ENCODE data around the gene RAB7A.

Gene RAB7A

DNA sequence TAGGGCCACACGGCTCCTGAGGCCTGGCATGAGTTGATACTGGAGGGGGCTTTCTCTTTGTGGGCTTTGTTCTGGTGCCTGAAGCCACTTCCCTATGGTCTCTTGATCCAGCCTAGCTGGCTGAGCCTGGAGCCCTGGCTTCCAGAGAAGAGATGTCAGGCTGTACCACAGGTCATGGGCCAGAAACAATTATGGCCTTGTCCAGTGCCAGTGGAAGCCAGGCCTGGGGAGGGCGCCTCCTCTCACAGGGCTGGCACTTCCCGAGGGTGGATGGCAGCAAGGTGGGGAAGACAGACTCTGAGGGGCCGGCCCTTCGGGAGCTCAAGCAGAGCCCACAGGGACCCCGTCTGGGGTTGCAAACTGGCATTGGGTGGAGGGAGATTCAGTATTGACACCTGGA lies 118.5 kb downstream of the RAB7A start:
- H3K36me3 ChIP-seq (ENCODE audit: control insufficient read depth, insufficient read depth, low read length), result no peaks in the 10 kb centered on the region
- no peak overlapping the region for H3K27ac ChIP-seq (ENCODE audit: low read depth, low read length)
- H3K4me1 ChIP-seq (ENCODE audit: control insufficient read depth, insufficient read depth, low read length), result peaks cover 15% of the 10 kb centered on the region; the same call in 1 of the 2 replicates
- no peaks in the 10 kb centered on the region for H3K27me3 ChIP-seq (ENCODE audit: control insufficient read depth, insufficient read depth, low read length)
- no peaks in the 10 kb centered on the region; the same call in 1 of the 2 replicates for H3K9me3 ChIP-seq (ENCODE audit: control insufficient read depth, insufficient read depth, low read depth, low read length)
- H3K4me3 ChIP-seq (ENCODE audit: low read depth, low read length), result no peak overlapping the region
- H3K9ac ChIP-seq (ENCODE audit: low read length), result no peak overlapping the region

DNA sequence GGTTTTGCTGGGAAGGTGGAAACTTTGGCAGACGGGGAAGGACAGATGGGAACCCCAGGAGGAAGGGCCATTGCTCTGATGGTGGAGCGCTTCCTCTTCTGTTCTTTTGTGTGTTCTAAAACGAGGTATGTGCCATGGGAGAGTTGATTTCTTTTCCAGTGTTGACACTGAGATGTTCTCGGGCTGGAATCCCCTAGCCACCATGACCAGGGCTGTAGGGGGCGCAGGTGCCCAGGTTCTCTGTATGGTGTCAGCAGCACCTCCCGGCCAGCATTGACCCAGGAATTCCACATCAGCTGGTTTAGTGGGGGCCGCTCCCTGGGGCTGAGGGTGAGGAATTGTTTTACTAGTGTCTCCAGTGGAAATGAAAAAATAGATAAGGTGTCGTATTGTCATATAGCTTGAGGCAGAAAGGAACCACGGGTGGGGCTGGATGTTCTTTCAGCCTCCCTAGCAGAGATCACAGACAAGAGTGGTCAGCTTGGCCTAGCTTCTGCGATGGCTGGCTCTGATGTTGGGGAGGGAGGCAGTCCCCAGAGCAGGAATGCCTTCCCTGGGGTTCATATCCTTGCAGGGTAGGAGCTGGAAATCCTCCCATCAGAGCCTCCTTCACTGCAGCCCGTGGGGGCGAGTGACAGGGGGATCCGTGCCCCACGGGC lies 119.3 kb downstream of the RAB7A start:
- no peak overlapping the region for H3K9ac ChIP-seq (ENCODE audit: low read length)
- no peaks in the 10 kb centered on the region for H3K36me3 ChIP-seq (ENCODE audit: control insufficient read depth, insufficient read depth, low read length)
- H3K27me3 ChIP-seq (ENCODE audit: control insufficient read depth, insufficient read depth, low read length), result no peaks in the 10 kb centered on the region
- H3K4me1 ChIP-seq (ENCODE audit: control insufficient read depth, insufficient read depth, low read length), result peaks cover 15% of the 10 kb centered on the region; the same call in 1 of the 2 replicates
- H3K27ac ChIP-seq (ENCODE audit: low read depth, low read length), result no peak overlapping the region
- H3K4me3 ChIP-seq (ENCODE audit: low read depth, low read length), result peak overlapping the region; percentile 38
- H3K9me3 ChIP-seq (ENCODE audit: control insufficient read depth, insufficient read depth, low read depth, low read length), result no peaks in the 10 kb centered on the region; the same call in 1 of the 2 replicates

DNA sequence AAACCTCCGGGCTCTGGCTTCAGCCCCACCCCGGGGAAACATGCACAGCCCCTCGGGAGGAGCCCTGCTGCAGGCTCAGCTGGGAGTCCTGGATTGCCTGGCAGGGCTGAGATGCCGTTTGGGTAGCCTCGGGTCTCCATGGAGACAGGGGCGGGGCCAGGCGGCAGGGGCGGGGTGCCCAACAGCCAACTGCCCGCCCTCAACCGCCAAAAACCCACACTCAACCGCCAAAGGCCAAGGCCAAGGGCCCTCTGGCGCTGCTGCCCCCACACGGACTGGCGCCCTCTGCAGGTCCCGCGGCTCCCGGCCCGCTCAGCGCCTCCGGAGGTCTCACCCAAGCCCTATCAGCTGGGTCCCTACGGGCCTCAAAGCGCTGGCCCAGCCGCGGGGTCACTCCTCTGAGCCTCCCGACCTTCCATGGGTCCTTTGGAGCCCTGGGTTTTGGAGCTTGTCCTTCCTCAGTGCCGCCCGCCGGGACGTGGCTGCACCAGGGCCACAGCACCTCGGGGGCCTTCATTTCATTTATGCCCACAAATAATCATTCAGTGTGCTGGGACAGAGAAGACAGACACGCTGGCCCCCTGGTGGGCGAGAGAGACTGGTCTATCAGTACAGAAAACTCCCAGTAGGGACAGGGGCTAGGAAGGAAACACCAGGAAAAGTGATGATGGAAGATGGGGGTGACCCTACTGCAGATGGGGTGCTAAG lies 119.9 kb downstream of the RAB7A start:
- H3K9ac ChIP-seq (ENCODE audit: low read length), result peak overlapping the region; percentile 3
- no peak overlapping the region for H3K27ac ChIP-seq (ENCODE audit: low read depth, low read length)
- H3K4me3 ChIP-seq (ENCODE audit: low read depth, low read length), result peak overlapping the region; percentile 41

DNA sequence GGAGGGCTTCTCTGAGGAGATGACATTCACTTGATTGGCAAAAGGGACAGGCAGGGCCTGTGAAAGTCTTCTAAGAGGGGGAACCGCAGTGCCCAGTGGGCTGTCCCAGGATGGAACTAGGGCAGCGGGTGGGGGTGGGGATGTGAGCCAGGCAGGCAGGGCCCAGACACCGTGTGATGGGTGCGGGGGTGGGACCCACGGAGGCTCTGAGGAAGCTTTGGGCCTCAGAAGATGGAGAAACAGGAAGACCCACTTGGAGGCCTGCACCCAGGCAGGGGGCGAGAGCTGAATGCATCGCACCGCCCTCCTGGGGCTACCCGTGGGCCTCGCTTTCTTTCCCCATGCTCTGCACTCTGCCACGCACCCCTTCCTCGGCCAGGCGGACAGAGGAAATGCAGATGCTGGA lies 120.5 kb downstream of the RAB7A start:
- peak overlapping the region; percentile 3 for H3K9ac ChIP-seq (ENCODE audit: low read length)
- no peaks in the 10 kb centered on the region for H3K27me3 ChIP-seq (ENCODE audit: control insufficient read depth, insufficient read depth, low read length)
- no peaks in the 10 kb centered on the region for H3K9me3 ChIP-seq (ENCODE audit: control insufficient read depth, insufficient read depth, low read depth, low read length)
- no peak overlapping the region for H3K27ac ChIP-seq (ENCODE audit: low read depth, low read length)
- peaks cover 15% of the 10 kb centered on the region; the same call in 1 of the 2 replicates for H3K4me1 ChIP-seq (ENCODE audit: control insufficient read depth, insufficient read depth, low read length)
- H3K4me3 ChIP-seq (ENCODE audit: low read depth, low read length), result peak overlapping the region; percentile 41; the same call in 1 of the 2 replicates
- H3K36me3 ChIP-seq (ENCODE audit: control insufficient read depth, insufficient read depth, low read length), result no peaks in the 10 kb centered on the region

More for the DNA sequence above, 119.9 kb downstream of the RAB7A start:
- no peaks in the 10 kb centered on the region for H3K27me3 ChIP-seq (ENCODE audit: control insufficient read depth, insufficient read depth, low read length)
- H3K36me3 ChIP-seq (ENCODE audit: control insufficient read depth, insufficient read depth, low read length), result no peaks in the 10 kb centered on the region
- no peaks in the 10 kb centered on the region for H3K9me3 ChIP-seq (ENCODE audit: control insufficient read depth, insufficient read depth, low read depth, low read length)
- peaks cover 15% of the 10 kb centered on the region; the same call in 1 of the 2 replicates for H3K4me1 ChIP-seq (ENCODE audit: control insufficient read depth, insufficient read depth, low read length)

DNA sequence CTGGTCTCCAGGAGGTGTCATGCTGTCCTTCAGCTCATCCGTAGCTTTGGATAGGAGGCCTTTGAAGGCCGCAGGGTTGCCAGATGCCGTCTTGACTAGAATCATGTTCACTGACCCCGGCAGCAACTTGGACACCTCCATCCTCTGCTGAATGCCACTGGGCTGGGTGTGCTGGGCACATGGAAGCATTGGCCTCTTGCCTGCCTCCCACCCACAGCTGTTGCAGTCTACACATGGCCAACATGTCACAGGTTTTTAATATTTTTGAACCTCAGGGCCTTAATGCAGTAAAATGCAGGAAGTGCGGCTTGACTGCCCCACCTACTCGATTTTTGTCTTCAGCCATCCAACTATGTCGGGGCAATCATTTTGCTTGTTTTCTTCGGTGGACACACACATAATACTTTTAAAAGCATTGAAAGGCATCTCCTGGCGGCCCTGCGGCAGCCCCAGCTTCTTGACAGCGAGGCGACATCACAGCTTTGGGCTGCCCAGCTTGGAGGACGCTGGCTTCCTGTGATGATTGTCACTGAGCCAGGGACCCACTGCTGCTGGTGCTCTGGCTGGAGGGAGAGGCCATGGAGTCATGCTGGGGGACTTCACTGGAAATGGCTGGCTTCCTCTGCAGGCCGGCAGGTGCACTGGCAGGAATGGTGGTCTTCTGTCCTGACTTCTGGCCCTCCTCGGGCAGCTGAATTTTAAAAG lies 121.8 kb downstream of the RAB7A start:
- no peaks in the 10 kb centered on the region for H3K36me3 ChIP-seq (ENCODE audit: control insufficient read depth, insufficient read depth, low read length)

DNA sequence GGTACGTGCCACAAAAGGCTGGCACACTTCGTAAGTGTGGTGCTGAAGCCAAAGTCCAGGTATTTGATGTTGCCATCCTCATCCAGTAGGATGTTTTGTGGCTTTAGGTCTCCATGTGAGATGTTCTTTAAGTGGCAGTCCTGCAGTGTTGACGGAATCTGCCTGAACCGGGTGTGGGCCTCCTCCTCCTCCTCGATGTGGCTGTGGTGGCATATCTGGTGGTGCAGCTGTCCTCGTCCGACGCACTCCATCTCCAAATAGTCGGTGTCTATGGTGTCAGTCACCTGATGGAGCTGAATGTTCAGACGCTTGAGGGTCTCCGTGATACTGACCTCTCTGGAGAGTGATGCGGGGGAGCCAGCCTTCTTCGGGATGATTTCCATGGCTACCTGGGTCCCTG lies 123.0 kb downstream of the RAB7A start:
- no peaks in the 10 kb centered on the region for H3K27me3 ChIP-seq (ENCODE audit: control insufficient read depth, insufficient read depth, low read length)
- no peak overlapping the region for H3K27ac ChIP-seq (ENCODE audit: low read depth, low read length)
- peaks cover 15% of the 10 kb centered on the region; the same call in 1 of the 2 replicates for H3K4me1 ChIP-seq (ENCODE audit: control insufficient read depth, insufficient read depth, low read length)
- no peaks in the 10 kb centered on the region; the same call in 1 of the 2 replicates for H3K36me3 ChIP-seq (ENCODE audit: control insufficient read depth, insufficient read depth, low read length)
- peaks cover 4% of the 10 kb centered on the region for H3K9me3 ChIP-seq (ENCODE audit: control insufficient read depth, insufficient read depth, low read depth, low read length)
- no peak overlapping the region for H3K4me3 ChIP-seq (ENCODE audit: low read depth, low read length)
- H3K9ac ChIP-seq (ENCODE audit: low read length), result no peak overlapping the region

More for the DNA sequence above, 121.8 kb downstream of the RAB7A start:
- no peak overlapping the region for H3K9ac ChIP-seq (ENCODE audit: low read length)
- H3K9me3 ChIP-seq (ENCODE audit: control insufficient read depth, insufficient read depth, low read depth, low read length), result no peaks in the 10 kb centered on the region
- H3K4me3 ChIP-seq (ENCODE audit: low read depth, low read length), result no peak overlapping the region
- no peak overlapping the region for H3K27ac ChIP-seq (ENCODE audit: low read depth, low read length)
- H3K4me1 ChIP-seq (ENCODE audit: control insufficient read depth, insufficient read depth, low read length), result peaks cover 15% of the 10 kb centered on the region; the same call in 1 of the 2 replicates
- H3K27me3 ChIP-seq (ENCODE audit: control insufficient read depth, insufficient read depth, low read length), result no peaks in the 10 kb centered on the region

DNA sequence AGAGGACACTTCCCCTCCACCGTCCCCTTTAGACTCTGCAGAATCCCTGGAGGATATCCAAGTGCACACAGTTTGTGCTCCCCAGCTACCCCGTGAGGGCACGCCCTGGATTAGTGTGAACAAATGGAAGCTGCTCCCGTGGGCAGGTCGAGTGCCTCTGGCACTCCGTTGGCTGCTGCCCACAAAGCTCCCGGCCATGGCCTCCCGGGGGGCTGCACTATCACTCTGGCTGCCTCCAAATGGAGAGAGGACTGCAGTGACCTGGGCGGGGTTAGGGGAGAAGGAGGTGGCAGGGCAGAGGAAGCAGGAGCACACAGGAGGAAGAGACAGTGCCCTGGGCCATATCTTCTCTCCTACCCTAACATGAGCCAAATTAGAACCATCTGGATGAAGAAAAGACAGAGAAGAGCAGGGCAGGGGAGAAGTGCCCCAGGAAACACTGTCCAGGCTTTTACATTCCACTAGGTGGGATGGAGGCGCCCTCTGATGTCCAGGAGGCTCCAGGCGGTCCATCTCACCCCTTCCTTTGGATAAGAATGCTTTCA lies 124.0 kb downstream of the RAB7A start:
- H3K4me1 ChIP-seq (ENCODE audit: control insufficient read depth, insufficient read depth, low read length), result peaks cover 13% of the 10 kb centered on the region; the same call in 1 of the 2 replicates
- H3K4me3 ChIP-seq (ENCODE audit: low read depth, low read length), result no peak overlapping the region
- no peaks in the 10 kb centered on the region; the same call in 1 of the 2 replicates for H3K36me3 ChIP-seq (ENCODE audit: control insufficient read depth, insufficient read depth, low read length)
- peaks cover 13% of the 10 kb centered on the region for H3K9me3 ChIP-seq (ENCODE audit: control insufficient read depth, insufficient read depth, low read depth, low read length)
- H3K27me3 ChIP-seq (ENCODE audit: control insufficient read depth, insufficient read depth, low read length), result no peaks in the 10 kb centered on the region
- no peak overlapping the region for H3K27ac ChIP-seq (ENCODE audit: low read depth, low read length)
- H3K9ac ChIP-seq (ENCODE audit: low read length), result no peak overlapping the region

DNA sequence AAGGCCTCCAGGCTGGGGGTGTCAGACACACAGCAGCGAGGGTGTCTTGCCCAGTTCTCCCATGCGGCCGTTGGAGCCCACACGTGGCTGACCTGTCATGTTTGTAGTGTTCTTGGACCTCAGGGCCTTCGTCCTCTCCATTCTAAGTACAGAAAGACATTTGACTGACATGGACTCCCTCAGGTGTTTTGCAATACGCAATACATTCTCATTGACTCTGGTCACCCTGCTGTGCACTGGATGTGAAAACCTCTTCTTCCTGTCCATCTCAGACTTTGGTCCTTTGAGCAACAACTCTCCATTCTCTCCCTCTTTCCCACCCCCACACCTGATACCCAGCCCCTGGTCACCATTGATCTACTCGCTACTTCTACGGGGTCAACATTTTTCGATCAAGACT lies 124.6 kb downstream of the RAB7A start:
- Histone ChIP-seq H3K4me3 (ENCODE audit: low read depth, low read length) (no peak overlapping the region), H3K27ac (ENCODE audit: low read depth, low read length) (no peak overlapping the region), H3K9ac (ENCODE audit: low read length) (no peak overlapping the region), H3K36me3 (ENCODE audit: control insufficient read depth, insufficient read depth, low read length) (no peaks in the 10 kb centered on the region; the same call in 1 of the 2 replicates), H3K9me3 (ENCODE audit: control insufficient read depth, insufficient read depth, low read depth, low read length) (peaks cover 19% of the 10 kb centered on the region), H3K4me1 (ENCODE audit: control insufficient read depth, insufficient read depth, low read length) (peaks cover 9% of the 10 kb centered on the region; the same call in 1 of the 2 replicates), H3K27me3 (ENCODE audit: control insufficient read depth, insufficient read depth, low read length) (no peaks in the 10 kb centered on the region)

DNA sequence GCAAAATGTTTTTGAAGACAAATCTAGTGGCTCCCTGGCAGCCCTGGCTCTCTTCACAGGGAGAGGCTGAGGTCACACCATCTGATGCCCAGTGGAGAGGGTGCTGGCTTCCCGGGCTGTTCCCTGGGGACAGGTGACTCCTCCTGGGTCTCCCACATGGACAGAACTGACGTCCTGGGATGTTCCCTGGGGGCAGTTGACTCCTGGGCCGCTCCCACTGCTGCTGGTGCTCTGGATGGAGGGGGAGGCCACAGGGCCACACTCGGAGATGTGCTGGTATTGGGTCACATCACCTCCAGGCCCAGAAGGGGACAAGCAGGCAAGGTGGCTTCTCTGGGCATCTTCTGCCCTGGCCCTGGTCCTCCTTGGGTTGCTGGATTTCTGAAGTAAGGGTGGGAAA lies 125.6 kb downstream of the RAB7A start:
- Histone ChIP-seq H3K9ac (ENCODE audit: low read length) (no peak overlapping the region), H3K27me3 (ENCODE audit: control insufficient read depth, insufficient read depth, low read length) (no peaks in the 10 kb centered on the region), H3K4me3 (ENCODE audit: low read depth, low read length) (no peak overlapping the region), H3K4me1 (ENCODE audit: control insufficient read depth, insufficient read depth, low read length) (peaks cover under 1% of the 10 kb centered on the region; the same call in 1 of the 2 replicates), H3K27ac (ENCODE audit: low read depth, low read length) (no peak overlapping the region), H3K9me3 (ENCODE audit: control insufficient read depth, insufficient read depth, low read depth, low read length) (peaks cover 29% of the 10 kb centered on the region), H3K36me3 (ENCODE audit: control insufficient read depth, insufficient read depth, low read length) (no peaks in the 10 kb centered on the region; the same call in 1 of the 2 replicates)

DNA sequence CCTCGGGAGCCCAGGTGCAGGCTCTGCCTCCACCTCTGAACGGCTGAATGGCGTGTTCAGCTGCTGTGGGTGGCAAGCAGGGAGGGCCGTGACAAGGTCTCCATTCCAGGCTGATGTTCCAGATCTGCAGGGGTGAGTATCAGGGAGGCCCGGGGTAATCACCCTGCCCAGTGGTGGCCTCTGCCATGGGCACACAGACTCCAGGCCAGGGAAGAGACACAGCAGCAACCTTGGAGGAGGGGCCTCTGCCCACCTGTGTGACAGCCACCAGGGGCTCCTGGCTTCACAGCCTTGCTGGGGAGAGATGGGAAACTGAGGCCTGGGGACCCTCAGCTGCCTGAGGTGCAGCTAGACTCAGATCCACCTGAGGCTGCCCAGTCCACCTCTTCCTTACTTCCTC lies 127.8 kb downstream of the RAB7A start:
- H3K36me3 ChIP-seq (ENCODE audit: control insufficient read depth, insufficient read depth, low read length), result no peaks in the 10 kb centered on the region; the same call in 1 of the 2 replicates
- no peaks in the 10 kb centered on the region for H3K27me3 ChIP-seq (ENCODE audit: control insufficient read depth, insufficient read depth, low read length)
- no peak overlapping the region for H3K9ac ChIP-seq (ENCODE audit: low read length)
- peaks cover 48% of the 10 kb centered on the region for H3K9me3 ChIP-seq (ENCODE audit: control insufficient read depth, insufficient read depth, low read depth, low read length)
- no peak overlapping the region for H3K27ac ChIP-seq (ENCODE audit: low read depth, low read length)
- H3K4me3 ChIP-seq (ENCODE audit: low read depth, low read length), result no peak overlapping the region
- H3K4me1 ChIP-seq (ENCODE audit: control insufficient read depth, insufficient read depth, low read length), result no peaks in the 10 kb centered on the region
